GM18517 (cell line): Measurements from ENCODE around the gene MPHOSPH10.
"Not testable (repeated sequence)": the region's sequence is repeated elsewhere in the genome, so short reads cannot be mapped to it uniquely, and the experiment has no call there.

ENCODE experiments used
- ATAC-seq: cut with Tn5 transposase; IDR thresholded peaks from one replicate; pipeline ENCODE4 v1.9.1; 2021; ENCODE audit warnings: mild to moderate bottlenecking, moderate library complexity; ENCODE audit not compliant: unreplicated experiment

Gene MPHOSPH10, protein sequence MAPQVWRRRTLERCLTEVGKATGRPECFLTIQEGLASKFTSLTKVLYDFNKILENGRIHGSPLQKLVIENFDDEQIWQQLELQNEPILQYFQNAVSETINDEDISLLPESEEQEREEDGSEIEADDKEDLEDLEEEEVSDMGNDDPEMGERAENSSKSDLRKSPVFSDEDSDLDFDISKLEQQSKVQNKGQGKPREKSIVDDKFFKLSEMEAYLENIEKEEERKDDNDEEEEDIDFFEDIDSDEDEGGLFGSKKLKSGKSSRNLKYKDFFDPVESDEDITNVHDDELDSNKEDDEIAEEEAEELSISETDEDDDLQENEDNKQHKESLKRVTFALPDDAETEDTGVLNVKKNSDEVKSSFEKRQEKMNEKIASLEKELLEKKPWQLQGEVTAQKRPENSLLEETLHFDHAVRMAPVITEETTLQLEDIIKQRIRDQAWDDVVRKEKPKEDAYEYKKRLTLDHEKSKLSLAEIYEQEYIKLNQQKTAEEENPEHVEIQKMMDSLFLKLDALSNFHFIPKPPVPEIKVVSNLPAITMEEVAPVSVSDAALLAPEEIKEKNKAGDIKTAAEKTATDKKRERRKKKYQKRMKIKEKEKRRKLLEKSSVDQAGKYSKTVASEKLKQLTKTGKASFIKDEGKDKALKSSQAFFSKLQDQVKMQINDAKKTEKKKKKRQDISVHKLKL

DNA sequence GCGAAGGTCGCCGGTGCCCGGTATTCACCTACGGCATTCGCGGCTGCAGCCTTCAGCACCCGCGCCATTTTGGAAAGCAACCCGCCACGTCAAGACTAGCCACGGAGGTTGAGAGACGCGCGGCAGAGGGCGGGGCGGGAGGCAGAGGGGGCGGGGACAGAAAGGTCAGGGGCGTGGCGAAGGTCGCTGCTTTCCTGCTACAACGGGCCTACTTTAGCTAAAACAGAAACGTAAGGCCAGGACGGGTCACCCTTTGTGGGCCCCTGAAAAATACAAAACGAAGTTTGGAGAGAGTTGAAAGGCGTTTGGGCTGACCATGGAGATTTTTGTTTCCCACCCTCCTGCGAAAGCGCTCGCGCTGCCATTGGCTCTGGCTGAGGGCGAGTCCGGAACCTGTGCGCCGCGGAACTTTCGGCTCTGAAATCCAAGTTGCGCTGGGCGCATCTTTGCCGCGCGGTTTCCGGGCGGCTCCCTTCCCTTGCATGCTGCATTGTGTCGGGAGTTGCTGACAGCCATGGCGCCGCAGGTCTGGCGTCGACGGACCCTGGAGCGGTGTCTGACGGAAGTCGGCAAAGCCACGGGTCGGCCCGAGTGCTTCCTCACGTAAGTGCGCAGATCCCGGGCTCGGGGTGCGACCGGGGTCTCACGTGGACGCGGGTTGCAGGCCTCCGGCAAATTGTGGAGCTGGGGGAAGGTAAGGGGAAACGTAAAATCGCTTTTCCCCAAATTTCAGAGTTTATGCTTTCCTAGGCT is at the start of gene MPHOSPH10, which contains the start of gene MCEE:
MPHOSPH10 (plus strand) TSS at position 483 of the 753 bp plus-strand sequence; CDS start at position 515, 32 bp downstream.
MCEE (minus strand) TSS at position 78 of the 753 bp plus-strand sequence; CDS start at position 68, 10 bp downstream.
- ATAC-seq, result peak; percentile 88

- ATAC-seq, result peak; percentile 70
These were observed 47.8 kb upstream of the MPHOSPH10 start for GRCh38 chr2:71082402-71083252.

GRCh38 chr2:71083297-71083696 is 47.1 kb upstream of the MPHOSPH10 start:
- not testable (repeated sequence) for ATAC-seq

DNA sequence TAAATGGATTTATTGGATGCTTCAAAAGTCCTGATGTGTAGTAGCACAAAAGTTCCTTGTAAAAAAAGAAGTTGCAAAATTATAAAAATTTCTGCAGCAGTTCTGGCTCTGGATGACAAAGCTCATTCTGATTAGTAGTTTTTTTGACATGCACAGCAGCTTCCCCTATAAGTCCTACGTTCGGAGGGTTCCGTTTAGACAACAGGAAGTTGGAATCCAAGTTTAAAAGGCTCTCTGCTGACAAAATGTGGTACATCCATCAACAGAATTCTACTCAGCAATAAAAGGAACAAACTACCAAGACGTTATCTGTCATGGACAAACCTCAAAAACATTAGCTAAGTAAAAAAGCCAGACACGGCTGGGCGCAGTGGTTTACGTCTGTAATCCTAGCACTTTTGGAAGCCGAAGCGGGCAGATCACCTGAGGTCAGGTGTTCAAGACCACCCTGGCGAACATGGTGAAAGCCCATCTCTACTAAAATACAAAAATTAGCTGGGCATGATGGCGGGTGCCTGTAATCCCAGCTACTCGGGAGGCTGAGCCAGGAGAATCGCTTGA is 46.6 kb upstream of the MPHOSPH10 start:
- not testable (repeated sequence) for ATAC-seq

DNA sequence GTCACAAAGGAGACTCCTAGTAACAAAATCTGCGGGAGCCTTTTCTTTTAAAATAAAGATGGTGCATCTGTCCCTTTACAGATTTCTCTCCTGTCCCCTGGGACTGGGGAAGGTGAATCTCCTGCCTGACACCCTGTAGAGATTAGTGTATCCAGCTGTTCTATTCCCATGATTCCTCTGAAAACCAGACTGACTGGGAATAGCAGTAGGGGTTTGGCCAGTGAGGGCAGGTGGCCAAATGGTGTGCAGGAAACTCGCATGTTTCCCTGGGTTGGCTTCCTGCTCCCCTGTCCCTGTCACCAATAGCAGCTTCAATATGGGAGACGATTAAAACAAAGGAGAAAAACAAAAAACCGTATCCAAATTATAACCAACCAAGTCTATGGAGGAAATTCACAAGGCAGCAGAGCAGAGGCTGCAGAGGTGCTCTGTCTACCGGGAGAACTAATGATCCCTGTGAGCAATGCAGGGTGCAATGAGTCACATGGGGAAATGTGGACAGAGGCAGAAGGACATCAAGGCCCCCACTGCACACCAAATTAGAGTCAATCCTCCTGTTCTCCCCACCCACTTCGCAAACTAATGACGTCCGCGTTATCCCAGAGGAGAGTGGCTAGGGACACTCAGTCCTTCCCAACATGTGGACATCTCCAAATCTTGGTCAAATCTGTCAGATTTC is 45.0 kb upstream of the MPHOSPH10 start:
- ATAC-seq, result not testable (repeated sequence)

DNA sequence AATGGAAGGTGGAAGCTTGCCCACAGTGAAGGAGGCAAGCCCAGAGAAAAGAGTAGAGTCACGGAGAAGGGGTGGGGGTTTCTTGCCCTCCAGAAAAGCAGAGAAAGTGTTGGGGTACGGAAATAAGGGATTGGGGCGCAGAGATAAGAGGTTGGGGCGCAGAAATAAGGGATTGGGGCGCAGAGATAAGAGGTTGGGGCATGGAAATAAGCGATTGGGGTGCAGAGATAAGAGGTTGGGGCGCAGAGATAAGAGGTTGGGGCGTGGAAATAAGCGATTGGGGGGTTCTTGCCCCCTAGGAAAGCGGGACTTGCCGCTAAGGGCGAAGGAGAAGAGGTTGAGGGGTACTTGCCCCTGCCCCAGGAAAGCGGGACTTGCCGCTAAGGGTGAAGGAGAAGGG is 41.0 kb upstream of the MPHOSPH10 start:
- not testable (repeated sequence) for ATAC-seq

- not testable (repeated sequence) for ATAC-seq
These were observed 38.6 kb upstream of the MPHOSPH10 start for GRCh38 chr2:71091808-71092207.

GRCh38 chr2:71092491-71093260 is 37.8 kb upstream of the MPHOSPH10 start:
- not testable (repeated sequence) for ATAC-seq

DNA sequence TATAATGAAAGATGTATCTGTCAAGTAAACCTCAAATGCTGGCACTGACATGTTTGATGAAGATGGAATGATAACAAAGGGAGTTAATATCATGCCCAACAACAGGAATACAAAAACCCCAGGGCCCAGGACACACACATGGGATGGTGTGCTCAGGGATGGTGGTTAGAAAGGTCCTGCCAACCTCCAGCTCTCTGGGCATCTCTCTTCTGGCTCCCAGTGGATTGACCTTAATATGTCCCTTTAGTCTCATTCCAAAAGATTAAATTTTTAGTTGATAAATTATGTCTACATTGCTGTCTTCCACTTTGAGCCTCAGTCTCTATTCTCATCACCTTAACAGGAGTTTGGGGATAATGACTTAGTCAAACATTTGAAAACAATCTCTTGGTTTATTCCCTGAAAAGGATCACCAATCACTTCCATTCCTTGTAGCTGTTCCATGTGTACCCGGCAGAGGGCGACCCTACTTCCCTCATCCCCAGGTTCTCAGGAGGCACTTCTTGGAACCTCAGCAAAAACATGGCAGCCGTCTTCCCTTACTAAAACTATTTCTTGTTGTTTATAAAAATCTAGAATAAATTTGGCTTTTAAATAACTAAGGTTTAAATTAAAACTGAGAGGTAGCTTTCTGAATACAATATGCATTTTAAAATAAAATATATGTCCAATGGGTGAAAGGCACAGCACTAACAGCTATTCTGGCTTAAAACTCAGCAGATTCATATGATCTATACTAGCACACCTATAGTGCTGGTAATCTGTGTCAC is 30.1 kb upstream of the MPHOSPH10 start:
- no peak for ATAC-seq

DNA sequence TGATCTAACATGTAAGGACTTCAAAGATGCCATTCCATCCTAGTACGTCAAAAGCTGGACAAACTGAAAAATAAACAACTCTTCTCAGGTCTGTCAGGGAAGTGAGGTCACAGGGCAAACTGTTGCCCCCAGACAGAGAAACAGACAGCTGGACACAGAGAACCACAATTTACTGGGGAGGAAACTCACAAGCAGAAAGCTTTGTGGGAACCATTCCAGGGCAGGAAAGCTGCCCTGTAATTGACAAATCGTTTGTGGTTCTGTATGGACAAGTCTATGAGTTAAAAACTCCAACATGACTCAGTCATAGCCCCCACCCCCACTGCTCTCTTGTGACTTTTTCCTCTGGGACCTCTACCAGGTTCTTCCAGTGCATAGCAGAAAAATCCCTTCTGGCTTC is 28.8 kb upstream of the MPHOSPH10 start:
- no peak for ATAC-seq

DNA sequence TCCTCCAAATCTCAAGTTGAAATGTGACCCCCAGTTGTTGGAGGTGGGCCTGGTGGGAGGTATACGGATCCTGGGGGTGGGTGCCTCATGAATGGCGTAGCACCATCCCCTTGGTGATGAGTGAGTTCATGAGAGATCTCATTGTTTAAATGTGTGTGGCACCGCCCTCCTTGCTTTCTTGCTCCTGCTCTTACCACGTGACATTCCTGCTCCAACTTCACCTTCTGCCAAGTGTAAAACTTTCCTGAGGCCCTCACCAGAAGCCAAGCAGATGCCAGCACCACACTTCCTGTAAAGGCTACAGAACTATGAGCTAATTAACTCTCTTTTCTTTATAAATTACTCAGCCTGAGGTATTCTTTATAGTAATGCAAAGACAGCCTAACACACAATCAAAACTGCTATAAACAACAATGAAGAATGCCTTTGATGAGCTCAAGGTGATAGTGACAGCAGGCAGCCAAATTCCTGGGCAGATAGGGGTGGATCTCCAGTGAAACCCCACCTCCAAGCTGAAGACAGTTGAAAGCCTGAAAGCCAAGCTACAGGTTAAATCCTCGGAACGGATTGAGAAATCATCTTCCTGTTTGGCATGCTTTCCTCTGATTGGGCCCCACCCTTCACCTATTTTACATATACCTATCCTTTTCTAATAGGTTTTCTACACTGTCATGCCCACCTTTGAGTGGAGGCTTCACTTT is 27.3 kb upstream of the MPHOSPH10 start:
- no peak for ATAC-seq

GRCh38 chr2:71103809-71104208 is 26.6 kb upstream of the MPHOSPH10 start:
- ATAC-seq, result no peak

DNA sequence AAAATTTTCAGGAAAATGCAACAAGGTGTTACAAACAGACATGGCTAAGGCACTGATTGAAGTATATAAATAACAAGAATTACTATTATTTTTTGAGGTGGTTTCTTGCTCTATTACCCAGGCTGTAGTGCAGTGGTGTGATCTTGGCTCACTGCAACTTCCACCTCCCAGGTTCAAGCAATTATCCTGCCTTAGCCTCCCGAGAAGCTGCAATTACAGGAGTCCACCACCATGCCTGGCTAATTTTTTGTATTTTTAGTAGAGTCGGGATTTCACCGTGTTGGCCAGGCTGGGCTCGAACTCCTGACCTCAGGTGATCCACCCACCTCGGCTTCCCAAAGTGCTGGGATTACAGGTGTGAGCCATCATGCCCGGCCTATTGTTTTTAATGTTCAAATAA is 24.0 kb upstream of the MPHOSPH10 start:
- ATAC-seq, result not testable (repeated sequence)

- ATAC-seq, result no peak
These were observed 22.3 kb upstream of the MPHOSPH10 start for GRCh38 chr2:71108091-71108490.

GRCh38 chr2:71113843-71114242 is 16.6 kb upstream of the MPHOSPH10 start:
- no peak for ATAC-seq

DNA sequence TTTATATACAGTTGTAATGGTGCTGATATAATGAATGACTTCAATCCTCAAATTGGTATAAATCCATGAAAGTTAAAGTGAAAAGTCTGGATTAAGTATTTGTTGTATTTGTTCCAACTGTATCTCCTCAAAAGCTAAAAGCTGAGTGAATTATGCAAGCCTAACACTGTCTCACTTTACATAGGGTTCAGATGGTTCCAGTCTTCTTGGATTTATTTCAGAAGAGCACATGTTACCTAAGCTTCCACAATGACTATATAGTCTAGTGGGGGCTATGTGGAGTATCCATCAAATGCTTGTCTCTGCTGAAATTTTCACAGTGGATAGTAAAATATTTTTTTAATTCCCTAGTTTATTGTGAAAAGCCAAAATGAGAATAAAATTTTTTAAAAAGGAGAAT is 13.4 kb upstream of the MPHOSPH10 start:
- ATAC-seq, result no peak

- no peak for ATAC-seq
These were observed 10.2 kb upstream of the MPHOSPH10 start for GRCh38 chr2:71120195-71120594.
